ENCODE results near the gene ZNF615.
"Not testable (repeated sequence)": the region's sequence is repeated elsewhere in the genome, so short reads cannot be mapped to it uniquely, and the experiment has no call there.

ZNF615 gene

DNA sequence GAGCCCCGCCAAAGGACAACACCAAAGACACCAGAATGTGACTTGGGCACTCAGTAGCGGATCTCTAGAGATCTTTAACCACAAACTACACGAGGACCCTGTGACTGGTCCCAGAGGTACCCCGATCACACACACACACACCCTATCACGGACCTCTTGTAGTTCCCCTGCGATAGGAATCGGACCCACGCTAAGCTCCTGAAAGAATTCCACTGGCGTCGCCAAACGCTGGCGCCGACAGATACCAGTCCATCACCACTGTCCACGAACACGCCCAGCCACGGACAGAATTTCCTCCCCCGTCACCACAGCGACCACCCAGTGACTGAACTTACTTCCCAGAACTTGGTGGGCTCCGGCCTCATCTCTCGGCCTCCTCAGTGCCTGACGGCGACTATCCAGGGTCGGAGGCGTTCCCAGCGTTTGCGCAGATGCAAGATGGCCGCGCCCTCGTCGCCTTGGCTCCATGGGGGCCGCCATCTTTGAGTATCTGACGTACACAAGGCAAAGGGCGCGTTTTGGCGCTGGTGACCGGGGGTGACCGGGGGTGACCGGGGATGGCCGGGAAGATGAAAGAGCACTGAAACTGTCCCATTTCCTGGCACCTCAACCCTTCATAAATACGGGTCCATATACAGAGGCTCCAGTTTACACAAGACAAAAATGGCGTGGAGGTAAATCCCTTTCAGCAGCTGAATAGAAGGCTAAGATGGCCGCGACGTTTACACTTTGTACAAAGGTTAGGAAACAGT is at the start of gene ZNF615:
TSS of gene ZNF615 (minus strand) at position 406 of the 752 bp plus-strand sequence. CDS start 4,500 bp downstream, outside the sequence.
- in situ Hi-C loops (cut with MboI; ENCODE audit: low sequenced_read_pairs) = no loop called here

DNA sequence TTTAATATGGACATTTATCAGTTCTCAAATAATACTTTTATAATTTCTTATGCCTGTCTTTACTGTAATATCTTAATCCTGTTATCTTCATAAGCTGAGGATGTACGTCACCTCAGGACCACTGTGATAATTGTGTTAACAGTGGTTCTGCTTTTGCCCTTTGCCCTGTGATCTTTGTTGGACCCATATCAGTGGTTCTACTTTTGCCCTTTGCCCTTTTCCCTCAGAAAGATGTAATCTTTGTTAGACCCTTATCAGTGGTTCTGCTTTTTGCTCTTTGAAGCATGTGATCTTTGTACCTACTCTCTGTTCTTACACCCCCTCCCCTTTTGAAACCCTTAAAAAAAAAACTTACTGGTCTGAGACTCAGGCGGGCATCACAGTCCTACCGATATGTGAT is 48.5 kb upstream of the ZNF615 start:
- in situ Hi-C loops (cut with MboI; ENCODE audit: low sequenced_read_pairs) = not testable (repeated sequence)

DNA sequence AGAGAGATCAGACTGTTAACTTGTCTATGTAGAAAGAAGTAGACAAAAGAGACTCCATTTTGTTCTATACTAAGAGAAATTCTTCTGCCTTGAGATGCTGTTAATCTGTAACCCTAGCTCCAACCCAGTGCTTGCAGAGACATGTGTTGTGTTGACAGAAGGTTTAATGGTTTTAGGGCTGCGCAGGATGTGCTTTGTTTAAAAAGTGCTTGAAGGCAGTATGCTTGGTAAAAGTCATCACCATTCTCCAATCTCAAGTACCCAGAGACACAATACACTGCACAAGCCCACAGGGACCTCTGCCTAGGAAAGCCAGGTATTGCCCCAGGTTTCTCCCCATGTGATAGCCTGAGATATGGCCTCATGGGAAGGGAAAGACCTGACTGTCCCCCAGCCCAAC is 43.7 kb upstream of the ZNF615 start:
- in situ Hi-C loops (cut with MboI; ENCODE audit: low sequenced_read_pairs) = not testable (repeated sequence)

DNA sequence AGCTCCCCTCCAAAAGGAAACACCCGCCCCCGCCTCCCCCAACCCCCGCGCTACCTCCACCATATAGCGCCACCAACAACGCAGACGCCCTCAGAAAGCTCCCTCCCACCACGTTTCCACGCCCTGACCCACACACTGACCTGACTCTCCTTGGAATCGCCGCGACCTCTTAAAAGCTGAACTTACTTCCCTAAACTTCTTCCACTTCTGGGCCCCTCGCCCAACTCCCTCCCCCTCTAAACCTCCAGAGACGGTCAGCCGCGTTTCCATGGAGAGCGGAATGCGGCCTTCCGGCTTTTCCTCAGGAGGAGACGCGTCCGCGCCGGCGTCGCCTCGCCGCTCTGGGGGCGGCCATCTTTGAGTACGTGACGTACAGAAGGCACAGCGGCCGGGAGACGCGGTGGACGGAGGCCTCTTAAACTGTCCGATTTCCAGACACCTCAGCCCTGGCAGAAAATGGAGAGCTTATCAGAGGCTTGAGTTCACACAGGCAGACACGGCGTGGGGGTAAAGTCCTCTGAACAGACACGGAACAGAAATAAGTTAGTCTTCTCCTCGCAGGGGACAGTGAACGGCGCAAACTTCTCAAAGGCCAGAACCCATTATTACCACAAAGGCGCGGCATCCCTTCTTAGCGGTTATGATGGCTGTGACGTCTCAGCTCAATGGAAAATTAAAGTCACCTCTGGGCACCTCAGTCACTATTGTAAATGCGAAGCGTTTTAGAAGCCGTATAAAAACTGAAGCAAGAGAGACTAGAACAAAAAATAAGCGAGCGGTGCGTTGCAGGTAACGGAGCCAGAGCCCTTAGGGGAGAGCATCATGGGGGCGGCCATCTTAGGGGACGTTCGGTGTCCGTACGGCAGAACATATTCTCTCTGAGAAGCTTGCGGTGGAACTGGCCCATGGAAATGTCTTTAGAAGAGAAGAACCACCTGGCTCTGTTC is 40.8 kb upstream of the ZNF615 start, which contains the start of gene ZNF432:
TSS of gene ZNF432 (minus strand) at position 284 of the 947 bp plus-strand sequence. CDS start 1,970 bp downstream, outside the sequence.
- in situ Hi-C loops (cut with MboI; ENCODE audit: low sequenced_read_pairs) = no loop called here

DNA sequence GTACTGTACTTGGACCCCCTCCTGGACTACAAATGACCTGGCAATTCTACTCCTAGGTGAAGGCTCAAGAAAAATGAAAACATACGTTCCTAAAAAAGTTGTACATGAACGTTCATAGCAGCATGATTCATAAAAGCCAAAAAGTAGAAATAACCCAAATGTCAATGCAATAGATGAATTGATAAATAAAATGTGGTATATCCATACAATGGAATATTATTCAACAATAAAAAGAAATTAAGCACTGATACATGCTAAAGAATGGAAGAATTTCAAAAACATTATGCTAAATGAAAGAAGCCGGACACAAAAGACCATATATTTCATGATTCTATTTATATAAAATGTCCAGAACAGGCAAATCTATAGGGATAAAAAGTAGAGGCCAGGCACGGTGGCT is 31.2 kb upstream of the ZNF615 start:
- in situ Hi-C loops (cut with MboI; ENCODE audit: low sequenced_read_pairs) = no loop called here

DNA sequence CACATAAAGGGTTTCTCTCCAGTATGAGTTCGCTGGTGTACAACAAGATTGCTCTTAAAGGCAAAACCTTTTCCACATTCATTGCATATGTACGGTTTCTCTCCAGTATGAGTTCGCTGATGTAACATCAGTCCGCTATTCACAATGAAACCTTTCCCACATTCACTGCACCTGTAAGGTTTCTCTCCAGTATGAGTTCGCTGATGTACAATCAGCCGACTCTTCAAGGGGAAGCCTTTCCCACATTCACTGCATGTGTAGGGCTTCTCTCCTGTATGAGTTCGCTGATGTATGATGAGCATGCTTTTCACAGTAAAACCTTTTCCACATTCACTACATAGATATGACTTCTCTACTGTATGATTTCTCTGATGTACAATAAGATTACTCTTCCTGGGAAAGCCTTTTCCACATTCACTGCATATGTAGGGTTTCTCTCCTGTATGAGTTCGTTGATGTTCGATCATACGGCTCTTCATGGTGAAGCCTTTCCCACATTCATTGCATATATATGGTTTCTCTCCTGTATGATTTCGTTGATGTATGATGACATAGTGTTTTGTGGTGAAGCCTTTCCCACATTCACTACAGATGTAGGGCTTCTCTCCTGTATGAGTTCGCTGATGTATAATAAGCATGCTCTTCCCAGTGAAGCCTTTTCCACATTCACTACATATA is 26.2 kb upstream of the ZNF615 start:
- in situ Hi-C loops (cut with MboI; ENCODE audit: low sequenced_read_pairs) = no loop called here

DNA sequence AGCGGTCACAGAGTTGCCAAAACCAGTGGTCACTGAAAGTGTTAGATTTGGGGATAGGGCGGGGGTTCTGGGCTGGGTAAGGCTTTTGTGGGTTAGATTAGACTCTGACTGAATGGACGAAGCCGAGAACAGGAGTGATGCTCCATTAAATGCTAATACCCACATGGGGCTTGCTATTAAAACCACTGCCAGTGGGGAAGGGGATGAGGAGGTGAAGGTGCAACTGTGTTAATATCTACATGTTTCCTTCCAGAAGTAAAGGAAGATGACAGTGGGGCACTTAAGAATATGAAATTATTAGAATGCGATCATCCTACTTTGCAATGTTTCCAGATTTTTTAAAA is 20.7 kb upstream of the ZNF615 start:
- in situ Hi-C loops (cut with MboI; ENCODE audit: low sequenced_read_pairs) = no loop called here

DNA sequence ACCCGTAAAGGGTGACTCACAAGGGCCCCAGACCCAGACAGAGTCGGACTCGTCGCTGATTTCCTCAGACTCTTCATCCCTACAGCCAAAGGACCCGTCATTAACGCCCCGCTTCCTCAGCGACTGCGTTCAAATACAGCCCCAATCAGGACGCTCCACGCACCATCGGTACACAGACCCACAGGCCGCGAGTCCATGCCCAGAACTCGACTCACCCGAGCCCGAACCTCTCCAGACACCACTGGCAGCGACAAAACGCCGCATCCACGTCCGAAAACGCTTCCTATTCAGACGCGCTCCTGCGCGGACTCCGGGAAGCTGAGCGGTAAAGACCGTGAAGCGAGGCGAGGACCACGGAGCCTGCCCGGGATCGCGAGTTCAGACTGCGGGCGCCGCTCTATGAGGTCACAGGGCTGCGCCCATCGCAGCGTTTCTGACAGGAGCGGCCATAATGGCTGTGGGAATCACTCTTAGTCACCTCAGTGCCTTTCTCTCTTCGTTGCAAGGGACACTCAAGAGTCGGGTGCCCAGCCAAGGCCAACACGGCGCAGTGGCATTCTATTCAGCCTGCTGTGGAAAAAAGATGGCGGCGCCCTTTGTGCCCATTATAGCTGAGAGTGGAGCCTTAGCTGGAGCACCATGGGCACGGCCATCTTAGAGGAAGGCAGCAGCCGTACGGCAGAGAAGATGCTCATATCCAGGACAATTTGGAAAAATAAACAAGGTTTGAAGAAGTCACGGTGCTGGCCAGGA is 20.2 kb upstream of the ZNF615 start, which contains the start of gene ZNF614:
TSS of gene ZNF614 (minus strand) at position 353 of the 753 bp plus-strand sequence. CDS start 2,634 bp downstream, outside the sequence.
- in situ Hi-C loops (cut with MboI; ENCODE audit: low sequenced_read_pairs) = no loop called here

DNA sequence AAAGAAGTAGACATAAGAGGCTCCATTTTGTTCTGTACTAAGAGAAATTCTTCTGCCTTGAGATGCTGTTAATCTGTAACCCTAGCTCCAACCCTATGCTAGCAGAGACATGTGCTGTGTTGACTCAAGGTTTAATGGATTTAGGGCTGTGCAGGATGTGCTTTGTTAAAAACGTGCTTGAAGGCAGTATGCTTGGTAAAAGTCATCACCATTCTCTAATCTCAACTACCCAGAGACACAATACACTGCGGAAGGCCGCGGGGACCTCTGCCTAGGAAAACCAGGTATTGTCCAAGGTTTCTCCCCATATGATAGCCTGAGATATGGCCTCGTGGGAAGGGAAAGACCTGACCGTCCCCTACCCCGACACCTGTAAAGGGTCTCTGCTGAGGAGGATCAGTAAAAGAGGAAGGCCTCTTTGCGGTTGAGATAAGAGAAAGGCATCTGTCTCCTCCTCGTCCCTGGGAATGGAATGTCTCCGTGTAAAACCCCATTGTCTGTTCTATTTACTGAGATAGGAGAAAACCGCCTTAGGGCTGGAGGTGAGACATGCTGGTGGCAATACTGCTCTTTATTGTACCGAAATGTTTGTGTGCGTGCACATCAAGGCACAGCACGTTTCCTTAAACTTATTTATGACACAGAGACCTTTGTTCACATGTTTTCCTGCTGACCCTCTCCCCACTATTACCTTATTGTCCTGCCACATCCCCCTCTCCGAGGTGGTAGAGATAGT is 18.4 kb upstream of the ZNF615 start:
- in situ Hi-C loops (cut with MboI; ENCODE audit: low sequenced_read_pairs) = not testable (repeated sequence)

DNA sequence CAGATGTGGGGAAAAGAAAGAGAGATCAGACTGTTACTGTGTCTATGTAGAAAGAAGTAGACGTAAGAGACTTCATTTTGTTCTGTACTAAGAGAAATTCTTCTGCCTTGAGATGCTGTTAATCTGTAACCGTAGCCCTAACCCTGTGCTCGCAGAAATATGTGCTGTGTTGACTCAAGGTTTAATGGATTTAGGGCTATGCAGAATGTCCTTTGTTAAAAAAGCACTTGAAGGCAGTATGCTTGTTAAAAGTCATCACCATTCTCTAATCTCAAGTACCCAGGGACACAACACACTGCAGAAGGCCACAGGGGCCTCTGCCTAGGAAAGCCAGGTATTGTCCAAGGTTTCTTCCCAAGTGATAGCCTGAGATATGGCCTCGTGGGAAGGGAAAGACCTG is 16.5 kb upstream of the ZNF615 start:
- in situ Hi-C loops (cut with MboI; ENCODE audit: low sequenced_read_pairs) = not testable (repeated sequence)

DNA sequence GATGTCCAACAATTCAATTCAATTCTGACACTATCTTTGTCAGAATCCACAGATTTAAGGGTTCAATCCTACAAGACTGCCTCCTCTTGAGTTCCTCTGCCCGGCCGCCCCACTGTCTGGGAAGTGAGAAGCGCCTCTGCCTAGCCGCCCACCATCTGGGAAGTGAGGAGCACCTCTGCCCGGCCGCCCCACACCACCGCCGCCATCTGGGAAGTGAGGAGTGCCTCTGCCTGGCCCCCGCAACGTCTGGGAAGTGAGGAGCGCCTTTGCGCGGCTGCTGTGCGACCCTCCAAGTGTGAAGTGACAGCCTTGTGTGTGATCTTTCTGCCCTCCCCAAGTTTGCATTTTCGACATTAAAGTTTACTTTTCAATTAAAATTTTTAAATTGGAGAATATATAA is 14.2 kb upstream of the ZNF615 start:
- in situ Hi-C loops (cut with MboI; ENCODE audit: low sequenced_read_pairs) = no loop called here

DNA sequence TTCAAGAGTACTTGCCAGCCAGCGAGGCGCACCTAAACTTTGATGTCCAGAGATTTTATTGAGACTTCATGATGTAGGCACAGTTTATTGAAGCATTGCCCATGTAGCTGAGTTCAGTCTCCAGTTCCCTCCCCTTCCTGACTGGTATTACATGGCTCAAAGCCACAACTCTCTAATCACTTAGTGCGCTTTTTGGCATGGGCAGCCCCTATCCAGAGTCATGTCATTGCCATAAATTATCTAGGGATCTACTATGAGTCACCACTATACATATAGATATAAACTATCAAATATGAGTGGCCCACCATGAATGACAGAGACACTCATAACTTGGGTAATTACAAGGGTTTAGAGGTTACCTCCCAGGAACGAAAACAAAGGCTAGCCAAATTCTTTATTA is 12.5 kb upstream of the ZNF615 start:
- in situ Hi-C loops (cut with MboI; ENCODE audit: low sequenced_read_pairs) = no loop called here

DNA sequence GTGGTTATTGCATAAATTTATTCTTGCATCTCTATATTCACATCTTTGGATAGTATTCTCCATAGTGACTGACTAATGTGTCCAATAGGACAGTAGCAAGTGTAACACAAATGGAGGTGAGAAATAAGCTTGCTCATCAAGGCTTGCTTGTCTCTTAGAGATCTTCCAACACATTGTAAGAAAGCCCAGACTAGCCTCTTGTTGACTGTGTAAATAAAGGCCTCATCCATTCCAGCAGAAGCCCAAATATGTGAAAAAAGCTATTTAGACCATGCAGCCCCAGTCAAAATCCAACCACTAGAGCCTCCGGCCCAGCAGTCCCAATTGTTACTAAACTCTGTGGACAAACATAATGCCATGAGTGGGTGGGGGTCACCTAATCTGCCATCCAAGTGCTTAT is 2.7 kb upstream of the ZNF615 start:
- in situ Hi-C loops (cut with MboI; ENCODE audit: low sequenced_read_pairs) = no loop called here

DNA sequence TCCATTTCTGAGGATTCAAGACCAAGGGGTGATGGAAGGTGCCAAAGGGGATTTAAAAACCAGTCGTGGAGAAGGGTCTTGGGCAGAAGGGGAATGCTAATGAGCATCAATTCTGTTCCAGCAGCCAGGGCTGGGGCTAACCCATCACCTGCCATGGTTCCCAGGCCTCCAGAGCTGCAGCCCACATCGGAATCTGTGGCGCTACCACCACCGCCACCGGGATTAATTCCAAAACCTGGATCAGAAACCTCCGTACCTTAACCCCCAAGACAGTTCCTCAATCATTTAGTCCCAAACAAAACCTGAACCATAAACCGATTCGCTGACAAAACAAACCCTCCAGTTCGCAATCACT is 583 bp downstream of the ZNF615 start:
- in situ Hi-C loops (cut with MboI; ENCODE audit: low sequenced_read_pairs) = no loop called here

DNA sequence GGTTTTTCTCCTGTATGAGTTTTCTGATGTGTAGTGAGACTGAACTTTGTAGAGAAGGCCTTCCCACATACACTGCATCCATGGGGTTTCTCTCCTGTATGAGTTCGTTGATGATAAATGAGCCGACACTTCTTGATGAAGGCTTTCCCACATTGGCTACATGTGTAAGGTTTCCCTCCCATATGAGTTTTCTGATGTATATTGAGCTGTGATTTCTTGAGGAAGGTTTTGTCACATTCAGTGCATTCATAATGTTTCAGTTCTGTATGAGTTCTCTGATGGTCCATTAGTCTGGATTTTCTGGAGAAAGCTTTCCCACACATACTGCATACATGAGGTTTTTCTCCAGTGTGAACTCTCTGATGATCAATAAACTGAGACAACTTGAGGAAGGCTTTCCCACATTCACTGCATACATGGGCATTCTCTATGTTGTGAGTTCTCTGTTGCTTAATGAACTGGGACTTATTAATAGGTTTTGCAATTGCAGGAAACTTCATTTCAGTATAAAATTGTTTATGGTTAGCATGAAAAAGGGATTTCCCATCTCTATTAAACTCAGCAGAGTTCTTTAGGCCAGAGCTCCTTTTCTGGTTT is 13.9 kb downstream of the ZNF615 start:
- in situ Hi-C loops (cut with MboI; ENCODE audit: low sequenced_read_pairs) = no loop called here

DNA sequence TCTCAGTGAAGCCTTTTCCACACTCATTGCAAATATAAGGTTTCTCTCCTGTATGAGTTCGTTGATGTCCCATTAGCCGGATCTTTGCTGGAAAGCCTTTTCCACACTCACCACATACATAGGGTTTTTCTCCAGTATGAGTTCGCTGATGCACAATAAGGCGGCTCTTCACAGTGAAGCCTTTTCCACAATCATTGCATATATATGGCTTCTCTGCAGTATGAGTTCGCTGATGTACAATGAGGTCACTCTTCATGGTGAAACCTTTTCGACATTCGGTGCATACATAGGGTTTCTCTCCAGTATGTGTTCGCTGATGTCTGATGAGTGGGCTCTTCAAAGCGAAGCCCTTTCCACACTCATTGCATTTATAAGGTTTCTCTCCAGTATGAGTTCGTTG is 14.6 kb downstream of the ZNF615 start:
- in situ Hi-C loops (cut with MboI; ENCODE audit: low sequenced_read_pairs) = no loop called here

DNA sequence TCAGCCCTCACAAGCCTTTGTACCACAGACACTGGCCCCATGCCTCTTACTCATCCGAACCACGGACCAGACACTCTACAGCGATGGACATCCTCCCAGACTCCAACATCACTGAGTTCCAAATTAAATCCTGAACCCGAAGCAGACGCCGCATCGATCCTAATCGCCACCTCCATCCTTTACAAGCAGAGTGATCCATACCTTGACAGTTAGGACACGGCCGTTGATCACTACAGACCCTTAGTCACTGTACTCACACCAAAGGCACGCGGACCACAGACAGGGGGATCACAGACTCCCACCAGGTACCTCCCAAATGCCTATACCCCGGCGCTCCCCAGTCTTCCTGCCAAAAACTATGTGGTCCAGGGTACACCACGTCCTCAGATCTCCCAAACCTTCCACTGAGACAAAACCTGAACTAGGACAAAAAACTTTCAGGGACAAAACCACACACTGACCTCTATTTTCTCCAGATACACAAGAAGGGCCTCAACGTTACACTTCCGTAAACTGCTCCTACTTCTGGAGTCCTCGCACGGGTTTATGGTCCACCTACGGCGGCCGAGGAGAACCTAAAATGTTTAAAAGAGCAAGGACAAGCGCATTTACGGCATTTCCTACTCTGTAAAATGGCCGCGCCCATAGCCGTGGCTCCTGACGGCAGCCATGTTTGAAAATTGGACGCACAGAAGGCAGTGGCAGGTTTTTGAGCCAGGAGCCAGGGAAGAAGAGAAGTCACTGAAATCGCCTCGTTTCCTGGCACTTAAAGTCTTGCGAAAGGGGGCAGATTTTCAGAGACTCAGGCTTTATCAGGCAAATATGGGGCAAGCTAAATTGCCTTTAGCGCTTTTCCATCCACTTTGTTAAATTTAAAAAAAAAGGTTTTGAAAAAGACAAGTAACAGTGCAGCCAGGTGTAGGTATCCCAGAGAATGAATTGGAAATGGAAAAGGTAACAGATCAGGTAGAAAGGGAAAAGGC is 21.4 kb downstream of the ZNF615 start, which contains the start of gene ZNF350:
TSS of gene ZNF350 (minus strand) at position 532 of the 983 bp plus-strand sequence. CDS start 12,480 bp downstream, outside the sequence.
- in situ Hi-C loops (cut with MboI; ENCODE audit: low sequenced_read_pairs) = no loop called here

DNA sequence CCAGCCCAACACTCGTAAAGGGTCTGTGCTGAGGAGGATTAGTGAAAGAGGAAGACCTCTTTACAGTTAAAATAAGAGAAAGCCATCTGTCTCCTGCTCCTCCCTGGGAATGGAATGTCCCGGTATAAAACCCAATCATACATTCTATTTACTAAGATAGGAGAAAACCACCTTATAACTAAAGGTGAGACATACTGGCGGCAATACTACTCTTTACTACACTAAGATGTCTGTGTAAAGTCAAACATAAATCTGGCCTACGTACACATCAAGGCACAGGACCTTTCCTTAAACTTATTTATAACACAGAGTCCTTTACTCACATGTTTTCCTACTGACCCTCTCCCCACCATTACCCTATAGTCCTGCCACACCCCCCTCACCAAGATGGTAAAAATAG is 24.6 kb downstream of the ZNF615 start:
- in situ Hi-C loops (cut with MboI; ENCODE audit: low sequenced_read_pairs) = no loop called here

Data from hTERT RPE-1 (cell line).